ENCODE results near the gene GFY.
A peak's percentile ranks its signal among the peaks of the same experiment; 100 is the strongest.

The GFY gene

GRCh38 chr19:49437231-49437630 lies 12.0 kb downstream of the GFY start:
- peaks cover 77 to 86% of the 10 kb centered on the region in 2 donors for H3K27me3 ChIP-seq (ENCODE audit: control insufficient read depth in 1 of 2, insufficient read depth in 2 of 2, low read length in 2 of 2)
- H3K36me3 ChIP-seq (ENCODE audit: control insufficient read depth in 2 of 2, insufficient read depth in 2 of 2, low read length in 2 of 2) = no peaks in the 10 kb centered on the region
- H3K27ac ChIP-seq (ENCODE audit: low read length) = no peak overlapping the region
- H3K4me1 ChIP-seq (ENCODE audit: control insufficient read depth, insufficient read depth, low read length) = peaks cover 9% of the 10 kb centered on the region
- H3K4me3 ChIP-seq (ENCODE audit: low read length in 2 of 2) = no peak overlapping the region
- H3K9ac ChIP-seq (ENCODE audit: low read length in 2 of 2) = no peak overlapping the region
- no peaks in the 10 kb centered on the region for H3K9me3 ChIP-seq (ENCODE audit: control insufficient read depth in 2 of 2, low read length in 2 of 2)

GRCh38 chr19:49438261-49438660 lies 13.1 kb downstream of the GFY start:
- H3K27me3 ChIP-seq (ENCODE audit: control insufficient read depth in 1 of 2, insufficient read depth in 2 of 2, low read length in 2 of 2) = peaks cover 71 to 83% of the 10 kb centered on the region in 2 donors
- no peaks in the 10 kb centered on the region for H3K36me3 ChIP-seq (ENCODE audit: control insufficient read depth in 2 of 2, insufficient read depth in 2 of 2, low read length in 2 of 2)
- no peaks in the 10 kb centered on the region for H3K9me3 ChIP-seq (ENCODE audit: control insufficient read depth in 2 of 2, low read length in 2 of 2)
- H3K9ac ChIP-seq (ENCODE audit: low read length in 2 of 2) = no peak overlapping the region
- H3K4me1 ChIP-seq (ENCODE audit: control insufficient read depth, insufficient read depth, low read length) = peaks cover 16% of the 10 kb centered on the region
- H3K4me3 ChIP-seq (ENCODE audit: low read length in 2 of 2) = no peak overlapping the region
- H3K27ac ChIP-seq (ENCODE audit: low read length) = no peak overlapping the region

GRCh38 chr19:49439836-49440235 lies 14.6 kb downstream of the GFY start:
- Histone ChIP-seq H3K4me1 (ENCODE audit: control insufficient read depth, insufficient read depth, low read length) (peaks cover 16% of the 10 kb centered on the region), H3K4me3 (ENCODE audit: low read length in 2 of 2) (no peak overlapping the region), H3K27ac (ENCODE audit: low read length) (no peak overlapping the region), H3K36me3 (ENCODE audit: control insufficient read depth in 2 of 2, insufficient read depth in 2 of 2, low read length in 2 of 2) (no peaks in the 10 kb centered on the region), H3K27me3 (ENCODE audit: control insufficient read depth in 1 of 2, insufficient read depth in 2 of 2, low read length in 2 of 2) (peaks cover 59 to 67% of the 10 kb centered on the region in 2 donors), H3K9me3 (ENCODE audit: control insufficient read depth in 2 of 2, low read length in 2 of 2) (no peaks in the 10 kb centered on the region), H3K9ac (ENCODE audit: low read length in 2 of 2) (no peak overlapping the region)

- Histone ChIP-seq H3K36me3 (ENCODE audit: control insufficient read depth in 2 of 2, insufficient read depth in 2 of 2, low read length in 2 of 2) (no peaks in the 10 kb centered on the region), H3K9ac (ENCODE audit: low read length in 2 of 2) (no peak overlapping the region), H3K27ac (ENCODE audit: low read length) (no peak overlapping the region), H3K9me3 (ENCODE audit: control insufficient read depth in 2 of 2, low read length in 2 of 2) (no peaks in the 10 kb centered on the region), H3K4me1 (ENCODE audit: control insufficient read depth, insufficient read depth, low read length) (peaks cover 16% of the 10 kb centered on the region), H3K27me3 (ENCODE audit: control insufficient read depth in 1 of 2, insufficient read depth in 2 of 2, low read length in 2 of 2) (peaks cover 51 to 63% of the 10 kb centered on the region in 2 donors), H3K4me3 (ENCODE audit: low read length in 2 of 2) (peak overlapping the region in 1 of 2 donors; percentile 47)
Observed at GRCh38 chr19:49440439-49441209, 15.4 kb downstream of the GFY start.

DNA sequence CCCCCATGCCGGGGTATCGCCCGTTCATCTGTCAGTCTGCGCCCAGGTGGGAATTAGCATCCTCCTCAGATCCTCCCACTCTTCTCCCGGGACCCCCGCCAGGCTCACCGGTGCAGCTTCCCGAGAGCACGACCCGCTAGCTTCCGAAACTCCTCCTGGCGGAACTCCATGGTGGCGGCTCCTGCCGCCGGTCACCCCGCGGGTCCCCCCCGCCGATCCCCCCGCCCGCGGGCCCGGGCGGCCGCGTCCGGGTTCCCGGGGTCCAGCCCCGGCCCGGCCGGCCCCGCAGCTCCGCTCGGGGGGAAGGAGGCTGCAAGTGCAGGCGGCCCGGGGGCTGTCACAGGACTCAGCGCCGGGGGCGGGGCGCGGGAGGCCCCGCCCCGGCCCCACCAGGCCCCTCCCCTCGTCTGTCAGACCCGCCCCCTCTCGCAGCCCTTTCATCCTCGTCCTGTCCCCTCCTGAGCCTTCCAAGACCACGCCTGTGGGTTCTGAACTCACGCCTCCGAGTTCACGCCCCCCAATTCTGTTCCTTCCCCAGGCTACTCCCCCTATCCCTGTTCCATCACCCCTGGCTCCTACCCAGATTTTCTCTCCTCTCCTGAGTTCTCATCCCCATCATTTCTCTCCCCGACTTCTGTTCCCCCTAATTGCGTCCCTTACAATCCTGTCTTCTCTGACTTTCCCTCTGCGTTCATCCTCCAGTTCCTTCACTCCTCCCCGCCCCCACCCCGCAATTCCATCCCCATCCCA lies 16.2 kb downstream of the GFY start, which contains the start of gene SLC17A7:
TSS of gene SLC17A7 (minus strand) at position 318 of the 750 bp plus-strand sequence. CDS start at position 170, 148 bp downstream.
- H3K27me3 ChIP-seq (ENCODE audit: control insufficient read depth in 1 of 2, insufficient read depth in 2 of 2, low read length in 2 of 2) = peaks cover 44 to 56% of the 10 kb centered on the region in 2 donors

DNA sequence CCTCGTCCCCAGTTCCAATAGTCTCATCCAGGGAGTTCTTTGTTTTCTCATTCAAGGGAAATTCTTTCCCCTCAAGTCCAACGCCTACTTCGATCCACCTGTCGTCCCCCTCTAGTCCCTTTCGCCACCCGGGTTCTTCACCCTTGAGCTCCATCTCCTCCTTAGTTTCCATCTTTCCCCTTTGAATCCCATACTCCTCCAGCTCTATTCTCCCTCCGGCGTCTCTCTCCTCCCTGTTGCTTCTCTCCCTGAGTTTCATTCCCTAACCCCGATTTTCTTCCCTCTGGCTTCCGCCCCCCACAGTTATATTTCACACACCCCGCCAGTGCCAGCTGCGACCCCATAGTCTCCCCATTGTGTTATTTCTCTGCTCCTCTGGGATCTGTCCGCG lies 16.8 kb downstream of the GFY start:
- no peaks in the 10 kb centered on the region for H3K9me3 ChIP-seq (ENCODE audit: control insufficient read depth in 2 of 2, low read length in 2 of 2)
- peaks cover 0 to 3% of the 10 kb centered on the region in 2 donors for H3K36me3 ChIP-seq (ENCODE audit: control insufficient read depth in 2 of 2, insufficient read depth in 2 of 2, low read length in 2 of 2)
- H3K27me3 ChIP-seq (ENCODE audit: control insufficient read depth in 1 of 2, insufficient read depth in 2 of 2, low read length in 2 of 2) = peaks cover 41 to 50% of the 10 kb centered on the region in 2 donors
- peaks cover 16% of the 10 kb centered on the region for H3K4me1 ChIP-seq (ENCODE audit: control insufficient read depth, insufficient read depth, low read length)
- H3K9ac ChIP-seq (ENCODE audit: low read length in 2 of 2) = no peak overlapping the region
- peak overlapping the region; percentile 46 for H3K27ac ChIP-seq (ENCODE audit: low read length)
- peak overlapping the region in 1 of 2 donors; percentile 40 for H3K4me3 ChIP-seq (ENCODE audit: low read length in 2 of 2)

More for the DNA sequence above, 16.2 kb downstream of the GFY start, which contains the start of gene SLC17A7:
- no peaks in the 10 kb centered on the region for H3K36me3 ChIP-seq (ENCODE audit: control insufficient read depth in 2 of 2, insufficient read depth in 2 of 2, low read length in 2 of 2)
- H3K9ac ChIP-seq (ENCODE audit: low read length in 2 of 2) = no peak within 1 kb of the TSS
- H3K4me1 ChIP-seq (ENCODE audit: control insufficient read depth, insufficient read depth, low read length) = peaks cover 16% of the 10 kb centered on the region
- peak within 1 kb of the TSS in 1 of 2 donors; percentile 47 for H3K4me3 ChIP-seq (ENCODE audit: low read length in 2 of 2)
- H3K27ac ChIP-seq (ENCODE audit: low read length) = peak within 1 kb of the TSS; percentile 46
- H3K9me3 ChIP-seq (ENCODE audit: control insufficient read depth in 2 of 2, low read length in 2 of 2) = no peaks in the 10 kb centered on the region

- peak overlapping the region; percentile 46 for H3K27ac ChIP-seq (ENCODE audit: low read length)
- no peaks in the 10 kb centered on the region for H3K9me3 ChIP-seq (ENCODE audit: control insufficient read depth in 2 of 2, low read length in 2 of 2)
- peak overlapping the region in 1 of 2 donors; percentile 40 for H3K4me3 ChIP-seq (ENCODE audit: low read length in 2 of 2)
- H3K27me3 ChIP-seq (ENCODE audit: control insufficient read depth in 1 of 2, insufficient read depth in 2 of 2, low read length in 2 of 2) = peaks cover 40 to 47% of the 10 kb centered on the region in 2 donors
- peaks cover 16% of the 10 kb centered on the region for H3K4me1 ChIP-seq (ENCODE audit: control insufficient read depth, insufficient read depth, low read length)
- H3K9ac ChIP-seq (ENCODE audit: low read length in 2 of 2) = no peak overlapping the region
- H3K36me3 ChIP-seq (ENCODE audit: control insufficient read depth in 2 of 2, insufficient read depth in 2 of 2, low read length in 2 of 2) = peaks cover 0 to 3% of the 10 kb centered on the region in 2 donors
Observed at GRCh38 chr19:49442354-49442753, 17.2 kb downstream of the GFY start.

- H3K4me1 ChIP-seq (ENCODE audit: control insufficient read depth, insufficient read depth, low read length) = peaks cover 18% of the 10 kb centered on the region
- peak overlapping the region; percentile 69 to 75 for H3K4me3 ChIP-seq (ENCODE audit: low read length in 2 of 2)
- peaks cover 0 to 3% of the 10 kb centered on the region in 2 donors for H3K36me3 ChIP-seq (ENCODE audit: control insufficient read depth in 2 of 2, insufficient read depth in 2 of 2, low read length in 2 of 2)
- H3K27me3 ChIP-seq (ENCODE audit: control insufficient read depth in 1 of 2, insufficient read depth in 2 of 2, low read length in 2 of 2) = peaks cover 36 to 44% of the 10 kb centered on the region in 2 donors
- peak overlapping the region in 1 of 2 donors; percentile 22 for H3K9ac ChIP-seq (ENCODE audit: low read length in 2 of 2)
- H3K9me3 ChIP-seq (ENCODE audit: control insufficient read depth in 2 of 2, low read length in 2 of 2) = no peaks in the 10 kb centered on the region
- H3K27ac ChIP-seq (ENCODE audit: low read length) = no peak overlapping the region
Observed at GRCh38 chr19:49442771-49443365, 17.7 kb downstream of the GFY start.

GRCh38 chr19:49443366-49444099 lies 18.3 kb downstream of the GFY start:
- peak overlapping the region in 1 of 2 donors; percentile 22 for H3K9ac ChIP-seq (ENCODE audit: low read length in 2 of 2)
- no peak overlapping the region for H3K27ac ChIP-seq (ENCODE audit: low read length)
- H3K27me3 ChIP-seq (ENCODE audit: control insufficient read depth in 1 of 2, insufficient read depth in 2 of 2, low read length in 2 of 2) = peaks cover 30 to 40% of the 10 kb centered on the region in 2 donors
- H3K9me3 ChIP-seq (ENCODE audit: control insufficient read depth in 2 of 2, low read length in 2 of 2) = no peaks in the 10 kb centered on the region
- H3K36me3 ChIP-seq (ENCODE audit: control insufficient read depth in 2 of 2, insufficient read depth in 2 of 2, low read length in 2 of 2) = peaks cover 0 to 8% of the 10 kb centered on the region in 2 donors
- H3K4me3 ChIP-seq (ENCODE audit: low read length in 2 of 2) = peak overlapping the region; percentile 69 to 75
- H3K4me1 ChIP-seq (ENCODE audit: control insufficient read depth, insufficient read depth, low read length) = peaks cover 19% of the 10 kb centered on the region
